GM18951 (cell line): Measurements from ENCODE around the gene PRIM2.
"Not testable (repeated sequence)": the region's sequence is repeated elsewhere in the genome, so short reads cannot be mapped to it uniquely, and the experiment has no call there.

Experiments
- POLR2A ChIP-seq: IDR thresholded peaks from 4 replicates; pipeline ENCODE4 v1.6.1; 2011; ENCODE audit warnings: mild to moderate bottlenecking; ENCODE audit not compliant: insufficient read length, insufficient read depth; ENCODE audit errors: extremely low read depth
- in situ Hi-C: fragments of 300-500 bp; cut with MboI; formaldehyde crosslinking; loops from one replicate; pipeline ENCODE4 v1.12.0; 2022; ENCODE audit warnings: low sequenced_read_pairs, mixed read lengths, inconsistent platforms; ENCODE audit not compliant: unreplicated experiment

Gene PRIM2

GRCh38 chr6:57368965-57369731, 51.7 kb downstream of the PRIM2 start:
- in situ Hi-C loops, result not testable (repeated sequence)

GRCh38 chr6:57371779-57372178, 54.3 kb downstream of the PRIM2 start:
- in situ Hi-C loops, result not testable (repeated sequence)

- in situ Hi-C loops, result not testable (repeated sequence)
These were observed 57.3 kb downstream of the PRIM2 start for GRCh38 chr6:57374764-57375163.

- in situ Hi-C loops, result not testable (repeated sequence)
These were observed 58.7 kb downstream of the PRIM2 start for GRCh38 chr6:57376083-57376482.

- in situ Hi-C loops, result not testable (repeated sequence)
These were observed 71.7 kb downstream of the PRIM2 start for GRCh38 chr6:57389038-57389592.

GRCh38 chr6:57390818-57391217, 73.4 kb downstream of the PRIM2 start:
- in situ Hi-C loops, result not testable (repeated sequence)

DNA sequence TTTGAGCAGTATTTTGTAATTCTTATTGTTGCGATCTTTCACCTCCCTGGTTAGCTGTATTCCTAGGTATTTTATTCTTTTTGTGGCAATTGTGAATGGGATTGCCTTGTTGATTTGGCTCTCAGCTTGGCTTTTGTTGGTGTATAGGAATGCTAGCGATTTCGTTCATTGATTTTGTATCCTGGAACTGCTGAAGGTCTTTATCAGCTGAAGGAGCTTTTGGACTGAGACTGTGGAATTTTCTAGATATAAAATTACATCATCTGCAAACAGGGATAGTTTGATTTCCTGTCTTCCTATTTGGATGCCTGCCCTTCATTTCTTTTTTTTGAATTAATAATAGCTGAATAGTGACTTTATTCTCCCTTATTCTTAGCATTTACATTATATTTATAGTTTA, 74.6 kb downstream of the PRIM2 start:
- in situ Hi-C loops, result not testable (repeated sequence)

DNA sequence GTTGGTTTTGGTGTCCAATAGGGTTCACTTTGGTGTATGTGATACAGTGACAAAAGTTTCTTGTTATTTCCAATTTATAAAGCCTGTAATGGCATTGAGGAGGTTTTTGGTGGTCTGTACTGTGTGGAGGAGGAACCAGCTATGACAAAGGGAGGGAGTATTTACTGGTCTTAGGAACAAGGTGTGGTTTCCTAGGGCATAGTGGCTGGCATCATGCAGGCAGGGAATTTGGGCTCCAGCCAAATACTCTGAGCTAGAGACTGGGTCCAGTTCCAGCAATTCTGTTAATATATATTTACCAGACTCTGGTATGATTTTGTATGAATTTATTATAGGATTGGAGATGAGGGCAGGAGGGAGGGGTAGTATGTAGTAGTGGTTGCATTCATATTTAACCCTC, 101.9 kb downstream of the PRIM2 start:
- in situ Hi-C loops, result not testable (repeated sequence)

- no peak for TF ChIP-seq POLR2A
- in situ Hi-C loops, result no loop called here
These were observed 104.1 kb downstream of the PRIM2 start for GRCh38 chr6:57421503-57421902.

GRCh38 chr6:57423468-57423867, 106.0 kb downstream of the PRIM2 start:
- TF ChIP-seq POLR2A, result no peak
- in situ Hi-C loops, result no loop called here

DNA sequence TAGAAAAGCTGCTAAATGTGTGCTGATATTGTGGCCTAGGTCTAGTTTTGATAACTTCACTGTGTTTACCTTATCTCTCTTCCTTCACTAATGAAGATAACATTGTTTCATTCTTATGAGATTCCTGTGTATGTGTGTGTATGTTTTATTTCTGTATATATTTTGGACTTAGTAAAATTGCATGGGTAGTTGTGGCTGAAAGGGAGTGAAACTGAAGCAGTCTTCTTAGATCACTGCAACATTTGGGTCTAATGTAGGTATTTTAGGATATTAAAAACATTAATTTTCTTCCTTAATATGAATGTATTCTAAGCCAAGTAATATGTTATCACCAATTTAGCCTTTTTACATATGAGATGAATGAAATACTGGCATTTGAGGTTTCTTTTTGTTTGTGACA, 114.3 kb downstream of the PRIM2 start:
- in situ Hi-C loops, result not testable (repeated sequence)

GRCh38 chr6:57432157-57432556, 114.7 kb downstream of the PRIM2 start:
- TF ChIP-seq POLR2A, result no peak
- in situ Hi-C loops, result no loop called here

GRCh38 chr6:57432919-57433684, 115.7 kb downstream of the PRIM2 start:
- TF ChIP-seq POLR2A, result no peak
- in situ Hi-C loops, result no loop called here

DNA sequence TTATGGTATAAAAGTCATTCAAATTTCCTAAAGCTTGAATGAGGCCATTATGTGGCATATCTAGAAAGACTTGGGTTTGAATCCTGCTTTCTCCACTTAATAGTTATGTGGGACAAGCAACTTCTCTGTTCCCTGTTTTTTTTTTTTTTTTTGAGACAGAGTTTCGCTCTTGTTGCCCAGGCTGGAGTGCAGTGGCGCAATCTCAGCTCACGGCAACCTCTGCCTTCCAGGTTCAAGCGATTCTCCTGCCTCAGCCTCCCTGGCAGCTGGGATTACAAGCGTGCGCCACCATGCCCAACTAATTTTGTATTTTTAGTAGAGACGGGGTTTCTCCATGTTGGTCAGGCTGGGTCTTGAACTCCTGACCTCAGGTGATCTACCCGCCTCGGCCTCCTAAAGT, 116.4 kb downstream of the PRIM2 start:
- in situ Hi-C loops, result not testable (repeated sequence)

DNA sequence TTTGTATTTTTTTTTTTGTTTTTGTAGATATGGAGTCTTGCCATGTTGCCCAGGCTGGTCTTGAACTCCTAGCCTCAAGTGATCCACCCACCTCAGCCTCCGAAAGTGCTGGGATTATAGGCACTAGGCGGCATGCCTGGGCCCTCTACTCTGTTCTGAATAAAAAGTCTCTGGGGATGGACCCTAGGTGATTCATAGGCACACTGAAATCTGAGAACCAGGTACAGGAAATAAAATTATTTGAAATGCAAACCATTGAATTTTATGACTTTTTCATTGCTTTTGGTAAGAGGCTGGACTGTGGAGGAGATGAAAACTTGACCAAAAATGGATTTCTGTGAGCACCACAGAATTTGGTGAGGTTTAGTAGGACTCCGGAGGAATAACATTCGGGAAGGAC, 117.5 kb downstream of the PRIM2 start:
- TF ChIP-seq POLR2A, result no peak
- in situ Hi-C loops, result no loop called here
